GM12872 (cell line): ENCODE measurements around the gene ASB15.
A peak's percentile ranks its signal among the peaks of the same experiment; 100 is the strongest.

Experiments
- TF ChIP-seq, protein P1 (sequence below): IDR thresholded peaks from 3 replicates; pipeline ENCODE4 v1.5.1; 2011; ENCODE audit warnings: low read depth, mild to moderate bottlenecking, low read length, moderate library complexity; ENCODE audit not compliant: insufficient read depth

ASB15 gene

DNA sequence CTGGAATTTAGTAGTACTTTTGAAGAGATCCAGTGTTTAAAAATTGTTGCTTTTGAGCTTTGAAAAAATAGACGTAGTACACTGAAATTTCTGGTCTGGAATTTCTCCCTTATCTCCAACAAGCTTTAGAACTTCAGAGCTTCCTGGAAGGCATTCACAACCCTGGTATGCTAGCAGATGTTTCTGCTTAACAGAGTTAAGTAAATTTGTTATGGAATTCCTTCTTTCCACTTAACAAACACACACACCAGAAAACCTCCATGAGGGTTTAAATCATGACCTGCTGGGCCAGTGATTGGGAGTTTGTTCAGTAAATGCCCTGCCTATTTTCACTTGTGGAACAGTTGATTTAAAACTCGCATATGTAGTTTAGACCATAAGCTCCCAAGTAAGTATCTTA, 13.7 kb downstream of the ASB15 start:
- TF ChIP-seq, protein P1, sequence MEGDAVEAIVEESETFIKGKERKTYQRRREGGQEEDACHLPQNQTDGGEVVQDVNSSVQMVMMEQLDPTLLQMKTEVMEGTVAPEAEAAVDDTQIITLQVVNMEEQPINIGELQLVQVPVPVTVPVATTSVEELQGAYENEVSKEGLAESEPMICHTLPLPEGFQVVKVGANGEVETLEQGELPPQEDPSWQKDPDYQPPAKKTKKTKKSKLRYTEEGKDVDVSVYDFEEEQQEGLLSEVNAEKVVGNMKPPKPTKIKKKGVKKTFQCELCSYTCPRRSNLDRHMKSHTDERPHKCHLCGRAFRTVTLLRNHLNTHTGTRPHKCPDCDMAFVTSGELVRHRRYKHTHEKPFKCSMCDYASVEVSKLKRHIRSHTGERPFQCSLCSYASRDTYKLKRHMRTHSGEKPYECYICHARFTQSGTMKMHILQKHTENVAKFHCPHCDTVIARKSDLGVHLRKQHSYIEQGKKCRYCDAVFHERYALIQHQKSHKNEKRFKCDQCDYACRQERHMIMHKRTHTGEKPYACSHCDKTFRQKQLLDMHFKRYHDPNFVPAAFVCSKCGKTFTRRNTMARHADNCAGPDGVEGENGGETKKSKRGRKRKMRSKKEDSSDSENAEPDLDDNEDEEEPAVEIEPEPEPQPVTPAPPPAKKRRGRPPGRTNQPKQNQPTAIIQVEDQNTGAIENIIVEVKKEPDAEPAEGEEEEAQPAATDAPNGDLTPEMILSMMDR = no peak

DNA sequence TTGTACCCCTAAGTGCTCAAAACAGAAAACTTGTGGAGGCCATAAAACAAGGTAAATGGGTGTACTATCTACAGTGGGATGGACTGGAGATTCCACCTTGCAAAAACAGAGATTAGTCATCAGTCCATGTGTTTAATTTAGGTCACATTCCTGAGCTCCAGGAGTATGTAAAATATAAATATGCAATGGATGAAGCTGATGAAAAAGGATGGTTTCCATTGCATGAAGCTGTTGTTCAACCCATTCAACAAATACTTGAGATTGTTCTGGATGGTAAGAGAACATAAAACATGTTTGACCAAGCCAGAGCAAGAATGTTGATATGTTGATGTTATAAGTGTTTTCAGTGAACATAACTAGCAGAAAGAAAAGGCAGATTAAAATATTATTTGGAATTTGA, 14.6 kb downstream of the ASB15 start:
- TF ChIP-seq, protein P1 = no peak

DNA sequence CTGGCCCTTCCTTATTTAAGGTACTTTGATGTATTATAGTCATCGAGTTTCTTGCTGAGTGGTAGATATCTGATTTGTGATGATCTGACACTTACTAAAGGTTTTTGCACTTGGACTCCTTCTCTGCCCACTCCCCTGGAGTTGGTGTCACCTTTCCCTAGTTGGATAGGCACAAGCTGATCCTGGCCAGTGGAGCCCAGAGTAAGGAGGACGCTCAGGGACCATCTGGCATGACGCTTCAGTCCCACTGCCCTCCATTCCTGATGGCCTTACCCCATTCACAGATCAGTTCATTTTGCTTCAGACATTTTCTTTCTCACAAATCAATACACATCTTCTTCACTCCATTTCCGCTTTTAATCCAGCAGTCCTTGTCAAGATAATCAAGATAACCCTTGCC, 20.1 kb downstream of the ASB15 start:
- TF ChIP-seq, protein P1 = no peak

DNA sequence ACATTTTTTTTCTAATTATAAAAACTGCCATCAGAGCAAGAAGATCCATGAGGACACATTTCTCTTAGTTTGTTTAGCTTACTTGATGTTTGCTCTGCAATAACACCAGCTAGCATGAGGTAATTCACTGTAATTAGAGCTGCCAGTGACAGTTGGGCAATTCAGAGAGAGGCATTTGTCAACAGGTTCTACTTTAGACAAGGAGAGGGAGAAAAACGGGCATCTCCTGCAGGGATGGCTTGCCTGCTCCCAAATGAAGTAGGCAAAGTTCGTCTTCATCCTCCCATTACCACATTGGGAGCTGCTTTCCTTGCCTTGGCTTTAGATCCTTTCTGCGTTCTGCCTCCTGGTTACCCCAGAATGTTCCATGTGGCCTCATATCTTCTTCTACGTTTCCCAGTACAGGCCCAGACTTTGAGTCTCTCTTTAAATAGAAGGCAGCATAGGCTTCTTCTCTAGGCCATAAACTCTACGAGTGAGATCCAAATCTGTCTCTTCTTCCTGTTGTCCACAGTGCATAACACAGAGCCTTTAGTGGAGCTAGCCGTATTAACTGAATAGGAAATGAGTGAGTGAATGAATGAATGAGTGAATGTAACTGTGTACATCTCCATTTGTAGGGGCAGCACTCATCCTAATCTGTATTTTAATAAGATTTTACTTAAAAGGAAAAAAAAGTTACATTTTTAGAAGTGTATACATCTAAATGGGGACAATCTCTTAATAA, 21.2 kb downstream of the ASB15 start:
- TF ChIP-seq, protein P1 = no peak

DNA sequence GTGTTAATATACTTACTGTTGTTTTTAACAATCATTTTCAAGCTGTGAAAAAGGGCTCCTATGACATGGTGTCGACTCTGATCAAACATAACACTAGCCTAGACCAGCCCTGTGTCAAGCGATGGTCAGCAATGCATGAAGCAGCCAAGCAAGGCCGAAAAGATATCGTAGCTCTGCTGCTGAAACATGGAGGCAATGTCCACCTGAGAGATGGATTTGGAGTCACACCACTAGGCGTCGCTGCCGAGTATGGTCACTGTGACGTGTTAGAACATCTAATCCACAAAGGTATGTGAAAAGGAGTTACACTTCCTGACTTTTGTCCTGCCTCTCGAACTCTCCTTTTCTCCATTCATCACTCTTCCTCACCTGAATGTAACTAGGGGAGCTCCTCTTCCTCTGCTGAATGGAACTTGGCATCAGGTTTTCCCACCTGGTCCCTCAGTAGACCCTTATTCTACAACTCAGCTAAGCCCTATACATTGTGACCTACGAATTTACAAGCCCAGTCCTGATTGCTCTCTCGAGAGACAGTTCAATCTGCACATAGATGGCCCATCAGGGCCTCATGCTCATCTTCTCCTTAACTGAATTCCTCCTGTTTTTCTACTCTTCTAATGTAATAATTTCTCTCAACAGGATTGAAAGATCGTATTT, 23.0 kb downstream of the ASB15 start:
- TF ChIP-seq, protein P1 = peak; percentile 98

DNA sequence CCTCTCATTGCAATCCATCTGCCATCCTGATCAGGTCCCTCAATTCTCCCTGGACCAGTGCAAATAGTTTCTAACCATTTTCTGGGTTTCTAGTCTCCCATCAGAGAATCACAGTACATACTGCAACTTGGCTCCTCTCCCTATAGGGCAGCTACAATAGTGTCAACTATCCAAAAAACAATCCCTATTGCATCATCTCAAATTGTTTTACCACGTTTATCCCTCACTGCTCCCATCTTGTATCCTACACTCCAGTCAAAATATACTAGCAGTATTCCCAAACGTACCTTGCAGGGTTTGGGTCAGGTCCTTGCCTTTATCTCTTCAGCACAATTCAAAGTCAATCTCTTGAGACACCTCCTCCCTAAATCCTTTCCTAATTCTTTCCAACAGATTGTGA, 23.6 kb downstream of the ASB15 start:
- TF ChIP-seq, protein P1 = no peak

DNA sequence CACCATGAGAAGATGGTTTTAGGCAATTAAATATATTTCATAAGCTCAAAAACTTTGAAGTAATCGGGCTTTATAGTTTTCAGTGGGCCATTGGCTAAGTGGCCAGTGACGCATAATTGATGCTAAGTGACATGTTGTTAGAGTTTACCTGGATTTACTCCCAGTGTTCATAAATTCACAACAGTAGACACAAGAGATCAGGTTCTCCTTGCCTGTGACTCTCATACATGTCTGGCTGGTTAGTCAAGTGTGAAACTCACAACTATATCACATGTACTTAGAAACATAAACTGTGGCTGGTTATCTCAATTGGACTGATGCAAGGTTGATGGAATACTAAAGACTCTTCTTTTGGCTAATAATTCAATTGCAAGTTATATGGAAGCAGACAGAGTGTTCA, 26.2 kb downstream of the ASB15 start:
- TF ChIP-seq, protein P1 = no peak
